Measurements from ENCODE around the gene ZFP36L2. TPM values are rescaled to one million over a fixed set of nuclear protein-coding genes. Genes with fewer than 3 reads are reported as not detected.

ZFP36L2 gene
- total and polyA plus RNA-seq, 9 of the 15 experiments (the other 6 are each of a cell fraction or from before 2014, with no cell fraction given) = 4.1 to 60.6 (median 20.3) TPM

- FAIRE-seq = no peak
- CTCF ChIA-PET (ENCODE audit: low intra/inter-chr PET ratio) = no interaction called here
Measured at GRCh38 chr2:43206602-43207001, 19.8 kb downstream of the ZFP36L2 start.

GRCh38 chr2:43203373-43203772 is 23.0 kb downstream of the ZFP36L2 start:
- in situ Hi-C loops (cut with MboI) = no loop called here
- no peak overlapping the region for H3K4me3 ChIP-seq
- FAIRE-seq (no peak), DNase-seq (ENCODE audit: extremely low read depth in 1 of 4, low spot score in 3 of 4) (no peak), ATAC-seq (no peak)
- H3K79me2 ChIP-seq (ENCODE audit: control insufficient read depth, insufficient read depth, low read length) = no peaks in the 10 kb centered on the region
- H3K4me2 ChIP-seq (ENCODE audit: insufficient read depth, low read length) = no peak overlapping the region
- no peaks in the 10 kb centered on the region for H3K27me3 ChIP-seq (ENCODE audit: control insufficient read depth in 2 of 2, insufficient read depth in 2 of 2, low read length in 2 of 2)
- CTCF ChIA-PET (ENCODE audit: low intra/inter-chr PET ratio) = no interaction called here
- intact Hi-C loops (cut with micrococcal nuclease) = no loop called here
- POLR2A ChIA-PET = interaction anchor here (1.4 to 2.3 kb wide), 2 partner anchors 16 to 19 kb away, joined by 4 to 8 read pairs; no protein-coding TSS in a partner anchor
- BruUV-seq (replicated peaks) = no TSS peak
- no peaks in the 10 kb centered on the region for H4K20me1 ChIP-seq (replicated peaks; ENCODE audit: control insufficient read depth, insufficient read depth, low read length)
- no peak overlapping the region for H3K9ac ChIP-seq (ENCODE audit: insufficient read depth in 1 of 2, low read depth in 2 of 2, low read length in 2 of 2)
- H2AFZ ChIP-seq (ENCODE audit: low read depth, low read length) = no peak overlapping the region
- H3K36me3 ChIP-seq (ENCODE audit: control insufficient read depth, insufficient read depth, low read length) = no peaks in the 10 kb centered on the region
- H3K9me1 ChIP-seq (ENCODE audit: control insufficient read depth, insufficient read depth, low read length) = no peaks in the 10 kb centered on the region
- 76% methylated on average over 10 of the region's 11 CpGs for WGBS (ENCODE audit: insufficient coverage, low coverage, missing lambda C conversion rate)
- no peaks in the 10 kb centered on the region for H3K9me3 ChIP-seq (replicated peaks; ENCODE audit: control insufficient read depth, insufficient read depth, low read depth, low read length)
- H3K27ac ChIP-seq (ENCODE audit: extremely low read depth, low read depth, low read length) = no peak overlapping the region
- peaks cover 0 to 20% of the 10 kb centered on the region in 2 experiments; a peak in 2 of 5 replicates for H3K4me1 ChIP-seq (replicated peaks in 1 of 2; ENCODE audit: control insufficient read depth in 2 of 2, insufficient read depth in 2 of 2, low read length in 2 of 2)
- TF ChIP-seq, protein P1, sequence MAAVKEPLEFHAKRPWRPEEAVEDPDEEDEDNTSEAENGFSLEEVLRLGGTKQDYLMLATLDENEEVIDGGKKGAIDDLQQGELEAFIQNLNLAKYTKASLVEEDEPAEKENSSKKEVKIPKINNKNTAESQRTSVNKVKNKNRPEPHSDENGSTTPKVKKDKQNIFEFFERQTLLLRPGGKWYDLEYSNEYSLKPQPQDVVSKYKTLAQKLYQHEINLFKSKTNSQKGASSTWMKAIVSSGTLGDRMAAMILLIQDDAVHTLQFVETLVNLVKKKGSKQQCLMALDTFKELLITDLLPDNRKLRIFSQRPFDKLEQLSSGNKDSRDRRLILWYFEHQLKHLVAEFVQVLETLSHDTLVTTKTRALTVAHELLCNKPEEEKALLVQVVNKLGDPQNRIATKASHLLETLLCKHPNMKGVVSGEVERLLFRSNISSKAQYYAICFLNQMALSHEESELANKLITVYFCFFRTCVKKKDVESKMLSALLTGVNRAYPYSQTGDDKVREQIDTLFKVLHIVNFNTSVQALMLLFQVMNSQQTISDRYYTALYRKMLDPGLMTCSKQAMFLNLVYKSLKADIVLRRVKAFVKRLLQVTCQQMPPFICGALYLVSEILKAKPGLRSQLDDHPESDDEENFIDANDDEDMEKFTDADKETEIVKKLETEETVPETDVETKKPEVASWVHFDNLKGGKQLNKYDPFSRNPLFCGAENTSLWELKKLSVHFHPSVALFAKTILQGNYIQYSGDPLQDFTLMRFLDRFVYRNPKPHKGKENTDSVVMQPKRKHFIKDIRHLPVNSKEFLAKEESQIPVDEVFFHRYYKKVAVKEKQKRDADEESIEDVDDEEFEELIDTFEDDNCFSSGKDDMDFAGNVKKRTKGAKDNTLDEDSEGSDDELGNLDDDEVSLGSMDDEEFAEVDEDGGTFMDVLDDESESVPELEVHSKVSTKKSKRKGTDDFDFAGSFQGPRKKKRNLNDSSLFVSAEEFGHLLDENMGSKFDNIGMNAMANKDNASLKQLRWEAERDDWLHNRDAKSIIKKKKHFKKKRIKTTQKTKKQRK (IDR thresholded peaks at IDR 0.05; ENCODE audit: borderline replicate concordance, low read depth, low read length) = no peak
- TF ChIP-seq EZH2 (IDR thresholded peaks at IDR 0.05; ENCODE audit: borderline replicate concordance, low read depth, low read length) = no peak
- no peak for TF ChIP-seq ZNF253 (CRISPR knock-in tag; conservative IDR thresholded peaks at IDR 0.05)
- TF ChIP-seq, protein P2, sequence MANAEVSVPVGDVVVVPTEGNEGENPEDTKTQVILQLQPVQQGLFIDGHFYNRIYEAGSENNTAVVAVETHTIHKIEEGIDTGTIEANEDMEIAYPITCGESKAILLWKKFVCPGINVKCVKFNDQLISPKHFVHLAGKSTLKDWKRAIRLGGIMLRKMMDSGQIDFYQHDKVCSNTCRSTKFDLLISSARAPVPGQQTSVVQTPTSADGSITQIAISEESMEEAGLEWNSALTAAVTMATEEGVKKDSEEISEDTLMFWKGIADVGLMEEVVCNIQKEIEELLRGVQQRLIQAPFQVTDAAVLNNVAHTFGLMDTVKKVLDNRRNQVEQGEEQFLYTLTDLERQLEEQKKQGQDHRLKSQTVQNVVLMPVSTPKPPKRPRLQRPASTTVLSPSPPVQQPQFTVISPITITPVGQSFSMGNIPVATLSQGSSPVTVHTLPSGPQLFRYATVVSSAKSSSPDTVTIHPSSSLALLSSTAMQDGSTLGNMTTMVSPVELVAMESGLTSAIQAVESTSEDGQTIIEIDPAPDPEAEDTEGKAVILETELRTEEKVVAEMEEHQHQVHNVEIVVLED (CRISPR knock-in tag; IDR thresholded peaks at IDR 0.05) = no peak

More at GRCh38 chr2:43206602-43207001, 19.8 kb downstream of the ZFP36L2 start:
- H3K27ac ChIP-seq (ENCODE audit: extremely low read depth, low read depth, low read length) = no peak overlapping the region
- no peaks in the 10 kb centered on the region for H3K36me3 ChIP-seq (ENCODE audit: control insufficient read depth, insufficient read depth, low read length)
- in situ Hi-C loops (cut with MboI) = no loop called here
- TF ChIP-seq GABPB2 (CRISPR knock-in tag; conservative IDR thresholded peaks at IDR 0.05) = no peak
- TF ChIP-seq TAF15 (IDR thresholded peaks at IDR 0.05; ENCODE audit: low read depth, low read length) = no peak
- TF ChIP-seq BRF2 (IDR thresholded peaks at IDR 0.05; ENCODE audit: borderline replicate concordance, insufficient read depth, insufficient read length) = no peak
- no peak for TF ChIP-seq NR1H2 (CRISPR knock-in tag; IDR thresholded peaks at IDR 0.05)
- TF ChIP-seq PHB (CRISPR knock-in tag; IDR thresholded peaks at IDR 0.05) = no peak
- no peaks in the 10 kb centered on the region for H3K9me1 ChIP-seq (ENCODE audit: control insufficient read depth, insufficient read depth, low read length)
- WGBS (ENCODE audit: insufficient coverage, low coverage, missing lambda C conversion rate) = 65% methylated on average over 7 of the region's 7 CpGs
- H4K20me1 ChIP-seq (replicated peaks; ENCODE audit: control insufficient read depth, insufficient read depth, low read length) = no peaks in the 10 kb centered on the region
- H3K79me2 ChIP-seq (ENCODE audit: control insufficient read depth, insufficient read depth, low read length) = no peaks in the 10 kb centered on the region
- H3K4me3 ChIP-seq = no peak overlapping the region
- BruUV-seq (replicated peaks) = no TSS peak
- ATAC-seq (no peak), DNase-seq (ENCODE audit: extremely low read depth in 1 of 4, low spot score in 3 of 4) (no peak)
- H3K4me1 ChIP-seq (replicated peaks in 1 of 2; ENCODE audit: control insufficient read depth in 2 of 2, insufficient read depth in 2 of 2, low read length in 2 of 2) = peaks cover 14 to 26% of the 10 kb centered on the region in 2 experiments
- no peaks in the 10 kb centered on the region for H3K9me3 ChIP-seq (replicated peaks; ENCODE audit: control insufficient read depth, insufficient read depth, low read depth, low read length)
- POLR2A ChIA-PET = interaction anchor here (0.6 to 1.8 kb wide), 3 partner anchors 12 to 15 kb away, joined by 3 to 9 read pairs (median 3); no protein-coding TSS in a partner anchor
- intact Hi-C loops (cut with micrococcal nuclease) = no loop called here
- no peaks in the 10 kb centered on the region for H3K27me3 ChIP-seq (ENCODE audit: control insufficient read depth in 2 of 2, insufficient read depth in 2 of 2, low read length in 2 of 2)
- no peak overlapping the region for H2AFZ ChIP-seq (ENCODE audit: low read depth, low read length)
- no peak overlapping the region for H3K4me2 ChIP-seq (ENCODE audit: insufficient read depth, low read length)
- peak overlapping the region in 1 of 2 experiments; percentile 55; a peak in 1 of 4 replicates for H3K9ac ChIP-seq (ENCODE audit: insufficient read depth in 1 of 2, low read depth in 2 of 2, low read length in 2 of 2)

All from K562 (cell line).